GM18868 (cell line): Measurements from ENCODE around the gene BEND7.

Experiments used
- ATAC-seq: cut with Tn5 transposase; IDR thresholded peaks from one replicate; pipeline ENCODE4 v1.9.1; 2021; ENCODE audit warnings: mild to moderate bottlenecking, moderate library complexity; ENCODE audit not compliant: unreplicated experiment

Gene BEND7

DNA sequence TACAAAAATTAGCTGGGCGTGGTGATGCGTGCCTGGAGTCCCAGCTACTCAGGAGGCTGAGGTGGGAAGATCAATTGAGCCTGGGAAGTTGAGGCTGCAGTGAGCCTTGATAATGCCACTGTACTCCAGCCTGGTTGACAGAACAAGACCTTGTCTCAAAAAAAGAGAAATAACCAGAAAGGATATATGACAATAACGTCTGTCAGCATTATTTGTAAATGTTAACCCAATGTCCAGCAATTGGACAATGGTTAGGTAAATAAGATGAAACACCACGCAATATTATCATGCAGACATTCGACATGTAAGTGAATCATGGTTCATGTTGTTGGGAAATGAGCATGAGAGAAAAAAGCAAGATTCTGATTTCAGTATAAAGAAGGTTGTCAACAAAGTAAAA lies 136.1 kb downstream of the BEND7 start:
- no peak for ATAC-seq
